ENCODE measurements around the gene TRAP1. TPM values are rescaled to one million over a fixed set of nuclear protein-coding genes. Genes with fewer than 3 reads are reported as not detected.

TRAP1 gene
- total and polyA plus RNA-seq, 9 donors: 56.3 to 102 (median 76.7) TPM

DNA sequence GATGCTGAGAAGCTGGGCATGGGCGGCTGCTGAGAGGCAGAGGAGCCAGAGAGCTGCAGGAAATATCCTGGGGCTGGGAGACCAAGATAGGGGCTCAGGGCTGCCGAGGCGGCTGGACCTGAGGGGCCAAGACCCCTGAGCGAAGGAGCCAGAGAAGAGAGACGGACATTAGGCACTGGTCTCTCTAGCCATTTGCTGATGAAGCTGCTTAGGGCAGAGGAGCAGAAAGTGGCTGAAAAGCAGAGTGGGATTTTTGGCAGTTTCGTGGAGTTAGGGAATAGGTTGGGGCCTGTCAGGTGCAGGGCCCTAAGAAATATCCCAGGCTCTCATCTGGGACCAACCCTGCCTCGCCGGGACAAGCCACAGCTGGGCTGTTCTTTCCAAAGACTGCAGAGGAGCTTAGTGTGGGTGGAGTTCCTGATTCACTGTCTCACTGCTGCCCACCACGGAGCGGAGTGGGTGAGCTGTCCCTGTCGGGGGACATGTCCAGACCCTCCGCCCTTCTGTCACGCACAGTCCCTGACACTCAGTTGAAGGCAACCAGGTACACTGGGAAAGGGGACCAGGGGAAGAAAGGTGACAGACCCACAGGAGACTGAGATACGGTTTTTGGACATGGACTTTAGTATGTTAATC is 74.1 kb downstream of the TRAP1 start:
- Histone ChIP-seq H3K36me3 (no peaks in the 10 kb centered on the region), H3K9me3 (no peaks in the 10 kb centered on the region), H3K27me3 (no peaks in the 10 kb centered on the region), H3K4me1 (ENCODE audit: insufficient read depth) (no peaks in the 10 kb centered on the region), H3K27ac (no peak overlapping the region), H3K4me3 (no peak overlapping the region)
- TF ChIP-seq, protein P1, sequence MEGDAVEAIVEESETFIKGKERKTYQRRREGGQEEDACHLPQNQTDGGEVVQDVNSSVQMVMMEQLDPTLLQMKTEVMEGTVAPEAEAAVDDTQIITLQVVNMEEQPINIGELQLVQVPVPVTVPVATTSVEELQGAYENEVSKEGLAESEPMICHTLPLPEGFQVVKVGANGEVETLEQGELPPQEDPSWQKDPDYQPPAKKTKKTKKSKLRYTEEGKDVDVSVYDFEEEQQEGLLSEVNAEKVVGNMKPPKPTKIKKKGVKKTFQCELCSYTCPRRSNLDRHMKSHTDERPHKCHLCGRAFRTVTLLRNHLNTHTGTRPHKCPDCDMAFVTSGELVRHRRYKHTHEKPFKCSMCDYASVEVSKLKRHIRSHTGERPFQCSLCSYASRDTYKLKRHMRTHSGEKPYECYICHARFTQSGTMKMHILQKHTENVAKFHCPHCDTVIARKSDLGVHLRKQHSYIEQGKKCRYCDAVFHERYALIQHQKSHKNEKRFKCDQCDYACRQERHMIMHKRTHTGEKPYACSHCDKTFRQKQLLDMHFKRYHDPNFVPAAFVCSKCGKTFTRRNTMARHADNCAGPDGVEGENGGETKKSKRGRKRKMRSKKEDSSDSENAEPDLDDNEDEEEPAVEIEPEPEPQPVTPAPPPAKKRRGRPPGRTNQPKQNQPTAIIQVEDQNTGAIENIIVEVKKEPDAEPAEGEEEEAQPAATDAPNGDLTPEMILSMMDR (IDR thresholded peaks at IDR 0.05): no peak
- no peak for TF ChIP-seq POLR2A (IDR thresholded peaks at IDR 0.05)
- TF ChIP-seq EP300 (IDR thresholded peaks at IDR 0.05): no peak
- 88 to 94% (median 89%) methylated on average over 14 of the region's 14 CpGs for WGBS, 3 donors
- intact Hi-C loops (cut with DNase I): no loop called here
- peak in 1 of 5 donors; percentile 6 for DNase-seq

DNA sequence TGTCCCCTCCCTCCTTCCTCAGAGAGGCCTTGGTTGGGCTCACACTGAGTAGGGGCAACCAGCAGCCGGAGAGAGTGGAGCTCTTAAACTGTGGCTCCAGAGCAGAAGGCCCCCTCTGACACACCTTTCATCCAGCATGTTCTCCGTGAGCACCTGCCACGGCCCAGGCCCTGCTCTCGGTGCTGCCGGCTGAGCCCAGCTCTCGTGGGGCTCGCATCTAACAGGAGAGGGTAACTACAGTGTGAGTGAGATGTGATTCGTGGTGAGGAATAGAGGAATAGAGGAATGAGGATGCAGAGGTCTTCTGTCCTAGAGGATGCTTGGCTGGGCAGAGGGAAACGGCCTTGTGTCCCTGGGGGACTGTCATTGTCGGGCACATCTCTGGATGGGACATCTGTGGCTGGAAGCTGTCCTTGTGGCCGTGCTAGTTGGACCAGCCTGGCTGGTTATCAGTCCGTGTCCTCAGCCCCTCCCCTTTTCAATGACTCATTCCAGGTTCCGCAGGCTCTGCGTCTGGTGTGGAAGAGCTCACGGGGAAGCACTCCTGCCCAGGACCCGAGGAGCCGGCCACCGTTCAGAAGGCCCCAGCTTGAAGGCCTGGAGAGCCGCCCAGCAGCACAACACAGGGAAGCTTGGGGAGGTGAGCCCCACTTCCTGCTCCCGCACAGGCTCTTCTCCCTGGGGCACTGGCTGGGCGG is 74.8 kb downstream of the TRAP1 start:
- DNase-seq: no peak
- 70 to 71% (median 71%) methylated on average over 21 of the region's 21 CpGs for WGBS, 3 donors
- H3K27me3 ChIP-seq: no peaks in the 10 kb centered on the region
- no peaks in the 10 kb centered on the region for H3K4me1 ChIP-seq (ENCODE audit: insufficient read depth)
- no peaks in the 10 kb centered on the region for H3K9me3 ChIP-seq
- intact Hi-C loops (cut with DNase I): no loop called here
- no peak overlapping the region for H3K27ac ChIP-seq
- no peaks in the 10 kb centered on the region for H3K36me3 ChIP-seq
- TF ChIP-seq EP300 (IDR thresholded peaks at IDR 0.05) (no peak), POLR2A (IDR thresholded peaks at IDR 0.05) (no peak)
- TF ChIP-seq, protein P1 (IDR thresholded peaks at IDR 0.05): no peak
- no peak overlapping the region for H3K4me3 ChIP-seq

DNA sequence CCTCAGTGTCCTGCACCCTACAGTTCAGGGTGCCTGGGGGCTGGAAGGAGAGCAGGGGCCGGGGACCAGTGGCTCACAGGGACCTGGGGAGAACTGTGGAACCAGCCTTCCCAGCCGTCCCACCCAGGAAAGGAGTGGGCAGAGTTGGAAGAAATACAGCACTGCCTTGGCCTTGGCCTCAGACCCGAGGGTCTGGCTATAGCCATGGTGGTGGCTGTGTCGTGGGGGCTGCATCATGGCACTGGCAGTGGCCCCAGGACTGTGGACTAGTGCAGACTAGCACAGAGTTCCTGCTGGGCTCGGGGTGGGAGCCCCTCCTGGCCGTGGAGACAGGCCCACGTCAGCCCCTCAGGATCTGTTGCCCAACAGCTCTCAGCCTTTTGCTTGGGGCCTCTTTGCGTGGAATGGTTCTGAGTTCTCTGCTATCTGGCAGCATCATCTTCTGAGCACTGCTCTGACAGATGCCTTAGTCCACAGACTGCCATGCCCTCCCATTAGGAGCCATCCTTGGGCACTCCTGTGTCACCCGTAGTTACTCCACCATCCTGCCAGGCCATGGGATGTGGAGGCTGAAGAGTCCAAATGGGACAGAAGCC is 75.4 kb downstream of the TRAP1 start:
- no peak for TF ChIP-seq POLR2A (IDR thresholded peaks at IDR 0.05)
- TF ChIP-seq, protein P1 (IDR thresholded peaks at IDR 0.05): no peak
- TF ChIP-seq EP300 (IDR thresholded peaks at IDR 0.05): no peak
- no peaks in the 10 kb centered on the region for H3K9me3 ChIP-seq
- DNase-seq: no peak
- H3K36me3 ChIP-seq: no peaks in the 10 kb centered on the region
- H3K27ac ChIP-seq: no peak overlapping the region
- intact Hi-C loops (cut with DNase I): no loop called here
- no peaks in the 10 kb centered on the region for H3K27me3 ChIP-seq
- no peak overlapping the region for H3K4me3 ChIP-seq
- no peaks in the 10 kb centered on the region for H3K4me1 ChIP-seq (ENCODE audit: insufficient read depth)
- 84 to 86% (median 85%) methylated on average over 6 to 9 of the region's 9 CpGs for WGBS, 3 donors

DNA sequence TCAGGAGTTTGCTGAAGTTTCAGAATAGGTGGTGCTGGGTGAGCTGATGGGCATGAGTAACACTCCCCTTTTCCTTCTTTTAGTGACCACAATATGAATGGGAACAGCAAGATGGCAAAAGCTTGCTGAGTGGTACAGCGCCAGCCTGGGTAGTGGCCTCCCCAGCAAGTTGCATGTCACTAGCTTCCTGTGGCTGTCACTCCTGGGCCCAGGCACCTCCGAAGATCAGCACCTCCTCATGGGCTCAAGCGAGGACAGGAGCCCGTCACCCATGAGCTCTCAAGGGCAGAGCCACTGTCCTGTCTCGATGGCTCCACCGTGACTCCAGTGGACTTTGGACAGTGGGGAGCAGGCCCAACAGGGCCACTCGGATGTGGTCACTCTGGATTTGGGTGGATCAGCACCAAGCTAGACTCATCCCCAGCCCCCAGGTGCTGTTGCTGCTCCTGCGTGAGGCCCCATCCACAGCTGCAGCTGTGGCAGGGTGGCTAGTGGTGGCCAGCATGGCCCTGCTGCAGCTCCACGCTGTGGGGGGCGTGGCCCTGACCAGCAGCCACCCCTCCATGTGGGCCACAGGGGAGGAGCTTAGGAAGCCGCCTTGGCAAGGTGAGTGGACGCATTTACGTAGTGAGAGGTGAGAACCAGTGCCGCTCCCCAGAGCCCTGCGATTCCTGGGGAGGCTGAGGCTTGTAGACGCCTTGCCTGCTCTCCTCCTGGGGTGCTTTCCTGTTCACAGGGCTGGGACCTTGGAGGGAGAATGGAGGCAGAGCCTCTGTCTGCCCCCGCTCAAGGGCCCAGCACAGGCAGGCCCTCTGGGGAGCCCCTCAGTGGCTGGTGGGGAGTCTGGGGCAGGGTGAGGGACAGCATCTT is 76.5 kb downstream of the TRAP1 start:
- H3K4me3 ChIP-seq: no peak overlapping the region
- no peak for DNase-seq
- H3K36me3 ChIP-seq: no peaks in the 10 kb centered on the region
- TF ChIP-seq POLR2A (IDR thresholded peaks at IDR 0.05) (no peak), EP300 (IDR thresholded peaks at IDR 0.05) (no peak)
- TF ChIP-seq, protein P1 (IDR thresholded peaks at IDR 0.05): no peak
- H3K9me3 ChIP-seq: no peaks in the 10 kb centered on the region
- intact Hi-C loops (cut with DNase I): no loop called here
- H3K4me1 ChIP-seq (ENCODE audit: insufficient read depth): no peaks in the 10 kb centered on the region
- 95% methylated on average over 17 of the region's 17 CpGs for WGBS, 3 donors
- no peak overlapping the region for H3K27ac ChIP-seq
- H3K27me3 ChIP-seq: no peaks in the 10 kb centered on the region

Data from ovary (tissue), 9 donors.